Mesothelial cell of epicardium (in vitro differentiated cells): ENCODE measurements around the gene SLC25A45. TPM values are rescaled to one million over a fixed set of nuclear protein-coding genes. Genes with fewer than 3 reads are reported as not detected.

Source experiments
- DNase-seq, 2 experiments: peaks; one replicate each; pipeline ENCODE4 v3.0.0; 2021; ENCODE audit warnings: low spot score in 2 of 2; ENCODE audit not compliant: unreplicated experiment in 2 of 2
- H3K27ac Mint-ChIP-seq: 2 replicates; pipeline ENCODE4 v1.8.0; 2021; ENCODE audit warnings: mixed read lengths
- H3K27me3 Mint-ChIP-seq: 2 replicates; pipeline ENCODE4 v1.8.0; 2021; ENCODE audit warnings: low read depth, mixed read lengths
- H3K36me3 Mint-ChIP-seq: 2 replicates; pipeline ENCODE4 v1.8.0; 2021; ENCODE audit warnings: mixed read lengths
- H3K4me1 Mint-ChIP-seq: 2 replicates; pipeline ENCODE4 v1.8.0; 2021; ENCODE audit warnings: mixed read lengths
- H3K4me3 Mint-ChIP-seq: 2 replicates; pipeline ENCODE4 v1.8.0; 2021; ENCODE audit warnings: mild to moderate bottlenecking, moderate library complexity, mixed read lengths
- H3K9me3 Mint-ChIP-seq: 2 replicates; pipeline ENCODE4 v1.8.0; 2021; ENCODE audit warnings: mixed read lengths
- total RNA-seq: library from RNA; stranded (reverse); gene quantifications from 3 replicates; pipeline ENCODE4 v1.2.1, GENCODE V29; 2021
- TF ChIP-seq, protein P1 (sequence below): fragments of 200-600 bp; sonication (generic); IDR thresholded peaks from one replicate; pipeline ENCODE4 v1.5.0; 2021; ENCODE audit warnings: antibody characterized with exemption; ENCODE audit not compliant: unreplicated experiment

SLC25A45 gene
- total RNA-seq, 1 donor from 2014 or later = 4.7 TPM

DNA sequence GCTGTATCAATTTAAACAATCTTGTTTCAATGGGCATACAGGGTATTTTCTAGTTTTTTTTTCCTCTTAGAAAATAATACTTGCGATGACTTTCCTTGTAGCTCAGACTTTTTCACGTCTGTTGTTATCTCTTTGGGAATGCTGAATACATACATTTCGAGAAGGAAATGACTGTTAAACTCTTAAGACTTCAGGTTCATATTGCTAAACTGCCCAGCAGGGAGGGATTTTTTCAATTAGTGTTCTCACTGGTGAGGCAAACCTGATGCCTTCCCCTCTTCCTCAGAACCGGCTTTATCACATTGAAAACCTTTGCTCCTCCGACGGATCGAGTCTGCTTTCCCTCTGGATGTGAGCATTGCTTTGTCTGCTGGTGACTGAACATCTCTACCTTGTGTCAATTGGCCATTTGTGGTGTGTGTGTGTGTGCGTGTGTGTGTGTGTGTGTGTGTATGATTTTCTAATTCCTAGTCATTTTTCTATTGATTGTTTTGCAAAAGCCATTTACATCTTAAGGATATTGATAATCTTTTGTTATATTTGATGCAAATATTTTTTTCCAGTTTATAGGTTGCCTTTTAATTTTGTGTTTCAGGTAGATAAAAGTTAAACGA, 46.7 kb upstream of the SLC25A45 start:
- peak overlapping the region; percentile 89 for H3K27ac Mint-ChIP-seq
- no peaks in the 10 kb centered on the region for H3K9me3 Mint-ChIP-seq
- DNase-seq = no peak
- H3K36me3 Mint-ChIP-seq = peaks cover 12% of the 10 kb centered on the region
- peak overlapping the region; percentile 23 for H3K4me3 Mint-ChIP-seq
- TF ChIP-seq, protein P1, sequence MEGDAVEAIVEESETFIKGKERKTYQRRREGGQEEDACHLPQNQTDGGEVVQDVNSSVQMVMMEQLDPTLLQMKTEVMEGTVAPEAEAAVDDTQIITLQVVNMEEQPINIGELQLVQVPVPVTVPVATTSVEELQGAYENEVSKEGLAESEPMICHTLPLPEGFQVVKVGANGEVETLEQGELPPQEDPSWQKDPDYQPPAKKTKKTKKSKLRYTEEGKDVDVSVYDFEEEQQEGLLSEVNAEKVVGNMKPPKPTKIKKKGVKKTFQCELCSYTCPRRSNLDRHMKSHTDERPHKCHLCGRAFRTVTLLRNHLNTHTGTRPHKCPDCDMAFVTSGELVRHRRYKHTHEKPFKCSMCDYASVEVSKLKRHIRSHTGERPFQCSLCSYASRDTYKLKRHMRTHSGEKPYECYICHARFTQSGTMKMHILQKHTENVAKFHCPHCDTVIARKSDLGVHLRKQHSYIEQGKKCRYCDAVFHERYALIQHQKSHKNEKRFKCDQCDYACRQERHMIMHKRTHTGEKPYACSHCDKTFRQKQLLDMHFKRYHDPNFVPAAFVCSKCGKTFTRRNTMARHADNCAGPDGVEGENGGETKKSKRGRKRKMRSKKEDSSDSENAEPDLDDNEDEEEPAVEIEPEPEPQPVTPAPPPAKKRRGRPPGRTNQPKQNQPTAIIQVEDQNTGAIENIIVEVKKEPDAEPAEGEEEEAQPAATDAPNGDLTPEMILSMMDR = no peak
- peaks cover 68% of the 10 kb centered on the region for H3K4me1 Mint-ChIP-seq
- H3K27me3 Mint-ChIP-seq = no peaks in the 10 kb centered on the region

DNA sequence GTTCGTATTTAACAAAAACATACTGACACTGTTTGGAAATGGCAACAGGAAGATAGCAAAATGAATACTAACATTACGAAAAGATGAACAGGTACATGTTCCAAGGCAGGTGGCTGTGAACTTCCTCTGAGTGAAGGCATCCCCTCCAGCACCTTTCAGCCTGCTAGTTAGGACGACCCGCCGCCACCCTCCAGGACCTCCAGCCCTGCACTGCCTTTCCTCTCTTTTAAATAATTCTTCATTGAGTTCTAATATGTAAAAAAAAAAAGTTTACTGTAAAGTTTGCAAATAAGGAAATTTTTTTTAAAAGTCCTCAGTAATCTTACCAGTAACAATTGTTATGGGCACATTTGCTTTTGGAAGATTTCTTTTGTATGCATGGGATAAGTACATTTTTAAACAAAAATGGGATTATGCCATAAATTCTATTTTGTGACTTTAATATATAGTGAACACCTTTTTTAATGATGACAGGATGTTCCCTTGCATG, 46.2 kb upstream of the SLC25A45 start:
- Mint-ChIP-seq H3K27me3 (no peaks in the 10 kb centered on the region), H3K36me3 (peaks cover 12% of the 10 kb centered on the region), H3K27ac (peak overlapping the region; percentile 100), H3K4me3 (no peak overlapping the region), H3K4me1 (peaks cover 71% of the 10 kb centered on the region), H3K9me3 (no peaks in the 10 kb centered on the region)
- TF ChIP-seq, protein P1 = no peak
- no peak for DNase-seq

- peak overlapping the region; percentile 100 for H3K27ac Mint-ChIP-seq
These were observed 45.5 kb upstream of the SLC25A45 start for GRCh38 chr11:65427691-65428577.

GRCh38 chr11:65426839-65427690, 44.6 kb upstream of the SLC25A45 start:
- peak overlapping the region; percentile 88 for H3K4me3 Mint-ChIP-seq
- no peaks in the 10 kb centered on the region for H3K9me3 Mint-ChIP-seq
- H3K4me1 Mint-ChIP-seq = peaks cover 79% of the 10 kb centered on the region
- peak overlapping the region; percentile 100 for H3K27ac Mint-ChIP-seq
- H3K36me3 Mint-ChIP-seq = peaks cover 4% of the 10 kb centered on the region
- no peaks in the 10 kb centered on the region for H3K27me3 Mint-ChIP-seq
- no peak for DNase-seq
- TF ChIP-seq, protein P1 = no peak

More at GRCh38 chr11:65427691-65428577, 45.5 kb upstream of the SLC25A45 start:
- no peaks in the 10 kb centered on the region for H3K27me3 Mint-ChIP-seq
- H3K4me1 Mint-ChIP-seq = peaks cover 74% of the 10 kb centered on the region
- TF ChIP-seq, protein P1 = no peak
- H3K9me3 Mint-ChIP-seq = no peaks in the 10 kb centered on the region
- no peak for DNase-seq
- H3K4me3 Mint-ChIP-seq = peak overlapping the region; percentile 88
- peaks cover 8% of the 10 kb centered on the region for H3K36me3 Mint-ChIP-seq
